Uterus (tissue), 2 donors: ENCODE data around the gene OR4K2.

Source experiments
- POLR2A ChIP-seq, 2 donors: fragments of 450-650 bp; IDR thresholded peaks; one replicate each; pipeline ENCODE4 v1.6.1; 2016; ENCODE audit warnings: antibody characterized with exemption in 2 of 2, mild to moderate bottlenecking in 1 of 2, moderate library complexity in 1 of 2
- TF ChIP-seq, protein P1 (sequence below), 4 experiments: fragments of 200-600 bp in 2 of 4; fragments of 450-650 bp in 2 of 4; sonication (generic) in 2 of 4; IDR thresholded peaks; one replicate each; pipeline ENCODE4 v1.5.1; 2016 to 2019; ENCODE audit warnings: antibody characterized with exemption in 4 of 4, mild to moderate bottlenecking in 2 of 4, moderate library complexity in 1 of 4

DNA sequence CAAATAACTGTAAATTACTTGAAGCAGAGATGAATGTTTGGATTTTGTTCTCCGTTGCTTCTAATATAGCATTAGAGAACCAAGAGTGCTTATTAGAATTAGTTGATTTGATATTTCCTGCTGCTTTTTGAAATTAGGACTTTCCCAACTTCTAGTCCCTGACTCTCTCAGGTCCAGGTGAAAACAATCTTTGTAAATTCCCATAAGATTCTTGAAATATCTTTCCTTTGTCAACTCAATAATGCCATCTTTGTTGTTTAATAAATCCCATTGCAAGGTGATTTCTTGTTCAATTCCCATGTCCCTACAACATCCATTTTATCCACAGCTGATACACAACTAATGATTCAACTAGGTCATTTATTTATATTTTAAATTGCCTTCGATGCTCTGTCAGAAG lies at the start of gene OR4K2:
- TF ChIP-seq POLR2A (IDR thresholded peaks at IDR 0.05), result no peak
- TF ChIP-seq, protein P1, sequence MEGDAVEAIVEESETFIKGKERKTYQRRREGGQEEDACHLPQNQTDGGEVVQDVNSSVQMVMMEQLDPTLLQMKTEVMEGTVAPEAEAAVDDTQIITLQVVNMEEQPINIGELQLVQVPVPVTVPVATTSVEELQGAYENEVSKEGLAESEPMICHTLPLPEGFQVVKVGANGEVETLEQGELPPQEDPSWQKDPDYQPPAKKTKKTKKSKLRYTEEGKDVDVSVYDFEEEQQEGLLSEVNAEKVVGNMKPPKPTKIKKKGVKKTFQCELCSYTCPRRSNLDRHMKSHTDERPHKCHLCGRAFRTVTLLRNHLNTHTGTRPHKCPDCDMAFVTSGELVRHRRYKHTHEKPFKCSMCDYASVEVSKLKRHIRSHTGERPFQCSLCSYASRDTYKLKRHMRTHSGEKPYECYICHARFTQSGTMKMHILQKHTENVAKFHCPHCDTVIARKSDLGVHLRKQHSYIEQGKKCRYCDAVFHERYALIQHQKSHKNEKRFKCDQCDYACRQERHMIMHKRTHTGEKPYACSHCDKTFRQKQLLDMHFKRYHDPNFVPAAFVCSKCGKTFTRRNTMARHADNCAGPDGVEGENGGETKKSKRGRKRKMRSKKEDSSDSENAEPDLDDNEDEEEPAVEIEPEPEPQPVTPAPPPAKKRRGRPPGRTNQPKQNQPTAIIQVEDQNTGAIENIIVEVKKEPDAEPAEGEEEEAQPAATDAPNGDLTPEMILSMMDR (IDR thresholded peaks at IDR 0.05), result no peak
